NCI-H1694 (cell line): ENCODE data around the gene AKAP6.

Experiments used
- DNase-seq: peaks from one replicate; lab custom pipeline; 2025; lab: John Stamatoyannopoulos, UW

Gene AKAP6

DNA sequence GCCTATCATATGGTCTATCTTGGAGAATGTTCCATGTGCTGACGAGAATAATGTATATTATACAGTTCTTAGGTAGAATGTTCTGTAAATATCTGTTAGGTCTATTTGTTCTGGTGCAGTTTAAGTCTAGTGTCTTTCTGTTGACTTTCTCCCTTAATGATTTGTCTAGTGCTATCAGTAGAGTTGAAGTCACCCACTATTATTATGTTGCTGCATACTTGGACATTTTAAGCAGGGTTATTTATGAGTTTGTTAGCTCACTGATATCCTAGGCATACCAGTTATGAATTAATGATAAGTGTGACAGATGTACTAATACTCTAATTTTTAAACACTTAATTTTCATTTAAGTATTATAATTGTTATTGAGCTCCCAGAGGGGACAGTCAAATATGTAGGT lies 292.5 kb downstream of the AKAP6 start:
- no peak for DNase-seq

GRCh38 chr14:32622742-32623141 lies 293.6 kb downstream of the AKAP6 start:
- no peak for DNase-seq

DNA sequence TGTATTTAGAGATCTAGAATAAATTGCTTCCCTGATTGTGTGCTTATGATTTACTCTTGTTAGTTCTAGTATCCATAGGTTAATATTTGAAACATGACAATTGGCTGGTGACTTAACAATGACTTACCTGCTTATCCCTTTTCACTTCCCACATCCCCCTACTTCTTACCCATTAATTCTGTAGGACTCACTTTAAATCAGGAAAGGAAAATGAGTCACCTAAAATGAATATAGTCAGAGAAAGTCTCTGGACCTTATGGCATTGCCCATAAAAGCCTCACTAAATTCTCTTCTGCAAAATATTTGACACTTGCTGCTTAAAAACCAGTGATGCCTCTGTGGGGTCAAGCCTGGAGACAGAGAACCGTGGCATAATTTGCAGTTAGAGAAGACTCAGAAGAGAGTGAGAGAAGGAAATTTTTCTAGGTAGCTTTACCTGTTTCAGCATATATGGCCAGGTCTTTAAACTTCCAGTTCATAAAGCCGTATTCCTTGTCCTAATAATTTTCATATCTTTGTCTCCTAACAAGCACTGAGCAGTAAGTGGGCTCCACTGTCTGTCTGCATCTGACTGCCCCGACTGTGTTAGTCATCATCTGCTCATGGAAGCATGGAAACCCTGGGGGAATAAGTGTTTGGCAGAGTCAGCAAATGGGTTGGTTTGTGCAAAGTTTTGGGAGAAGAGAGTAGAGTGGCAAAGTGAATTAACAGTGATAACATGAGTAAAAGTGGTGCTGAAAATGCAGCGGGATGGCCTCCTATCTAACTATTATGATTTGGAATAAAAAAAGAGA lies 294.4 kb downstream of the AKAP6 start:
- no peak for DNase-seq

DNA sequence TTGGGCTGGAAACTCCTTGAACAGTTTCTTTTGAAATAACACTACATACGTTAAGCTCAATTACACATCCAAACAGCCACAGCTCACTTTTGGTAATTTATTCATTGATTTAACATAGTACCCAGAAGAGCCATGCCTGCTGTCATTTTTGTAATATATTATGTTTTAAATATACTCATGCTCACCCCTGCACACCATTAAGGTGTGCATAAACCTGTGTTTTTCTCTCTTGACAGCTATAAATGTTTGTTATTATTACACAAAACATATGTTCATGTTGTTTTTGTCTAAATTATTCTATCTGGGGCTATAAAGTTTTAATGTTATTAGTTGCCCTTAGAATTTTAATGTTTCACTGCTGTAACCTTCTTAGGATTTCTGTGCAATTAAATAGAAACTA lies 296.1 kb downstream of the AKAP6 start:
- DNase-seq: no peak

DNA sequence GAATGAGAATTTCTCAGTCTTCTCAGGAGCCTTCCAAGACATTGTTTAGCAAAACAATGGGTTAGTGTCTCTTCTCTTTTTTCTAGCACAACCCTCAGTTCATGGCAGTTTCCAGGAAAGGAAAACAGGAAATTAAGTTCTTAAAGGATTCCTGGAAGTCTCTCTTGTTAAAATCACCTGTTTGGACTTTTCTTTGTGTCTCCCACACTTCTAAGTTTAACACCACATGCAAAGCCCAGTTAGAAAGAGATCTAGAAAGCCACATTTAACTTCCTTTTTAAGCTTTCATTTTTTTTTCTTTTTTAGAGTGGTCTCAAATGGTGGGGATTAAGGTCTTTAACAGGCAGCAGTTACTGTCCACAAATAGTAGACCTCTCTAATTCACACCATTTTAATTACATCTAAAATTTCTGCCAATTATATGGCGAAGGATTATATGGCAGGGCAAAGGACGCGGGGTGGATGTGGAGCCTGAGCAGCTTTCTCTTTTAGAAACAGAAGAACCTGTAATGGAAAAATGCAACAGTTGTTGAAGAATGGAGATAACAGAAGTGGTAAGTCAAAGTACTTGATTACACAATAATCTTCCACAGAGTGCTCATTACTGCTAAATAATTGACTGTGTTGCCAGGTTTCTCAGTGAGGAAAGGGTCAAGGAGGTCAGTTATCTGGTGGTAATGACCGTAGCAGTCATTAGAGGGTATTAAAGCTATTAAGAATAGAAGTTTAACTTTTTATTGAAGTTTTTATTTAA lies 298.6 kb downstream of the AKAP6 start:
- DNase-seq: no peak

DNA sequence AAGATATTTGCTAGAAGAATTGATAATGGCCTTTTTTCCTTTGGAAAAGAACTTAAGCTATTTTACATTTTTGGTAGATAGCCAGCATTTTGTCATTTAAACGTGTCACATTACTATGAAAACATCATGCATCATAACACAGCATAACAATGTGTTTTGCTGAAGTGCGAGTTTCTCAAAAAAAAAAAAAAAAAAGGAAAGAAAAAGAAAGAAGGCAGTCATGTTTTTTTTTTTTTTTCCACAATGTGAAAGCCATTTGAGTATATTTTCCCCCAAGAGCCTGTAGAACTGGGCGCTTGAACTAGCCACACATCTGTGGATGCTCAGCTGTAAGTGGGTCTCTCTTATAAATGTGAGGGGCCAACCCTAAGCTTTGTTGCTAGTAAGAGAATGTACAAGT lies 300.1 kb downstream of the AKAP6 start:
- DNase-seq: no peak

- no peak for DNase-seq
Observed at GRCh38 chr14:32630701-32631100, 301.6 kb downstream of the AKAP6 start.

- no peak for DNase-seq
Observed at GRCh38 chr14:32633224-32633859, 304.2 kb downstream of the AKAP6 start.

DNA sequence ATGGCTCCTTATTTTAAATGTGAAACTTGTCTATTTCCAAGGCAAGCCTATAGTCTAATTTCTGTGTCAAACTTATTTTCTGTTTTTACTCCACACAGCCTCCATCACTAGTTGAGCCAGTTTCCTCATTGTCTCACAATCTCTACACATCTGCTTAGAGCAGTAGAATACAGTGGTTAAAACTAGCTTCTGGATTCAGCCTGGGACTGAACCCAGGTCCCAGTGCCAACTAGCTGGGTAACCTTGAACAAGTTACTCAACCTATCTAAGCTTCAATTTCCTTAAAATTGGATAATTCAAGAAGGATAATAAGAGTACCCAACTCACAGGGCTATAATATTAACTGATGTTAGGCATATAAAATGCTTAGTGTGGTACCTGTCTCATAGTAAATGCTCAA lies 304.8 kb downstream of the AKAP6 start:
- DNase-seq: no peak

- no peak for DNase-seq
Observed at GRCh38 chr14:32635061-32635719, 306.1 kb downstream of the AKAP6 start.

GRCh38 chr14:32637582-32637981 lies 308.5 kb downstream of the AKAP6 start:
- no peak for DNase-seq

DNA sequence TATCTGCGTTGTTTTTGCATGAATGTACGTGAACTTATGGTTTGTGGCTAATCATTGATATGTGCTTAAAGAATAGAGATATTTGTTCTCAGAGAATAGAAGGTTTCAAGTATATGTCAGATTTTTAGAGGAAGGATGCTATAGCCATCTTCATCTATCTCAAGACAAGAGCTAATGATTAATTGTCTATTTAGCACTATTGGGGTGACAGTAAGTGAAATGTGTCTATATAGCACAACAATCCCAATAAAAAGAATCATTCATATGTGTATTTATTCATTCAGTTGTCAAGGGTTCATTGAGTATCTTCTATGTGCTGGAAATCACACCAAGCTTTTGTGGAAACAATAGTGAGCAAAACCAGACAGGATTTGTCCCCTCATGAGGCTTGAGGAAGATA lies 310.1 kb downstream of the AKAP6 start:
- DNase-seq: no peak

- no peak for DNase-seq
Observed at GRCh38 chr14:32645551-32645950, 316.5 kb downstream of the AKAP6 start.

- DNase-seq: no peak
Observed at GRCh38 chr14:32648434-32648833, 319.3 kb downstream of the AKAP6 start.

GRCh38 chr14:32650030-32650429 lies 320.9 kb downstream of the AKAP6 start:
- no peak for DNase-seq

DNA sequence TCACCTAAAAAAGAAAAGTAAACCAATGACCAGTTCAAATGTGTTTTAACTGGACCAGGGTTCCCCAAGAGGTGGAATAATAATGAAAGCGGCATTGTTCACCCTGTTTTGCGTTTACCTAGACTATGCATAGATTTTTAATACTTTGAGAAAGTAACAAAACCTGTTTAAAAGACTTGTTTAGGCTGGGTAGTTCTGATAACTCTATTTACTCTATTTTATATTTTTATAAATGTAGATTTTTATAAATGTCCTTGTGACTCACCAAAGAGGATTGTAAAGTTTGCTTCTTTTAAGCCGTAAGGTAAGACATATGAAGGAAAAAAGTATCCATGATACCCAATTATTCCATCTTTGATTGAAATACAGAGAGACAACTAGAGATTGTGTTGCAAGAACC lies 321.6 kb downstream of the AKAP6 start:
- no peak for DNase-seq

DNA sequence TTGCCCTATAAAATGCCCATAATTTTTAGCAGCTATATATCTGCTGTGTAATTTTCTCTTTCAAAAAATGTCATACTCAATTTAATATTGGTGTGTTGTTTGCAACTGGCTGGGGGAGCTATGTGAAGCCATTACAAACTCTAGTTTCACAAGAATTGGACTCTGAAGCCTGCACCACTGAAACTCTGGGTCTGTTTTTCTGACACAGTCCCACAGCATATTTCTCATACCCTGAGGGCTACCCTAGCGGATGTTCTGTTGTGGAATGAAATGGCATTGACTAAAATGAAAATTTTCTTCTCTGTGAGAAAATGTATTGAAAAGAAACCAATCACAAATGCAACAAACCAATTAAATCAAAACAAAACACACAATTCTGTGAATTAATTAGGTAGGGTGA lies 325.0 kb downstream of the AKAP6 start:
- DNase-seq: no peak

GRCh38 chr14:32656601-32657000 lies 327.5 kb downstream of the AKAP6 start:
- no peak for DNase-seq

GRCh38 chr14:32657081-32657480 lies 328.0 kb downstream of the AKAP6 start:
- no peak for DNase-seq

DNA sequence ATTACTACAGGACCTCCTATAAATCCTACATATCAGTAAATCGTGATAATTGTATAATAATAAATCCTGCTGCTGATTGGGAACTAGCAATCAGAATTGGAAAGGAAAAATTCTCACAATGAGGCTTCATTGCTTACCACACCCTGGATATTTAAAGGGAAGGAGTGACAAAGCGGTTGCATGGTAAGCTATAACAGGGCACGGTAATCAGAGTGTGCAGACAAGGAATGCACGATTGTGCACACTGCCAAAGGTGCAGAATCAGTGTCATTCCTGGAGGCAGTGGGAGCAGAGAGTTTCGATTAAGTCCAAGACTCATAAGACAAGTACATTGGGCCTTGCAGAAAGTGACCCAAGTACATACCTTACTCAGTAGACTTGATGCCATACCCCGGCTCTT lies 332.1 kb downstream of the AKAP6 start:
- DNase-seq: no peak

- no peak for DNase-seq
Observed at GRCh38 chr14:32662211-32662610, 333.1 kb downstream of the AKAP6 start.

DNA sequence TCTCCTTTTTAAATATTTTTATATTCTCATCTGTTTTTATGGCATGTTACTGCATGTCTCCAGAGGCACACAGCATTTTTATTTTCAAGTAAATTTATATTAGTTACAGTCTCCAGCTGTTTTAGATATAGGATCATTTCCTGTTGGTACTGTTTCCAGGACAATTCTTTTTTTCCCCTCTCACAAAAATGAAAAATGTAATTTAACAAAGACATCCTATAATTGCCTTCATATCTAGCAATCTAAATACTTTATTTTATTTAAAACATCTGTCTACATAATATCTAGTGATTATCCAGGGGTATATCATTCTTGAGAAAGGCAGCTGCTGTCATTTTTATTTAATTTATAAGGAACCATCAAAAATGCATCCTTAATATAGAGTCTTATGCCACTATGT lies 337.2 kb downstream of the AKAP6 start:
- no peak for DNase-seq

DNA sequence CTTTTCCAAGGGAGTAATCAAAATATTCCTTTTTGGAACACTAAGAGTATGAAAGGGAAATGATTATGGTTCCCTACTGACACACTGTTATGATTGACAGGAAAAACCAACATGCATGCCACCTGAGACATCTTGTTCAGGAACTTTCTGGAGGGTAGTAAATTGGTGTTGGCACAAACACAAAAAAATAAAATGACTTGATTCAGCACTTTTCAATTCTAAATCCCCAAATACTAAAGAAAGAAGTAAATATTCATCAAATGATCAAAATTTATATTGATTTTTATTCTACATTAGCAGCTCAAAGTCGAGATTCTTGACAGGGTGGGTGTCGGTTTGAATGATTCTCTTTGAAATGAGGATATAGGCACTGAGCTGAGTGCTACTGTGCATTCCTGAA lies 338.2 kb downstream of the AKAP6 start:
- no peak for DNase-seq
